Natural killer cell treated with Interleukin-12 subunit alpha and Interleukin-12 subunit beta and Interleukin-15 and Interleukin-18, amount 100 ng/mL, for 72 hours (primary cell): Measurements from ENCODE around the gene NME3. TPM values are rescaled to one million over a fixed set of nuclear protein-coding genes. Genes with fewer than 3 reads are reported as not detected.

Experiments
- ATAC-seq, 2 donors: fragments of 150-1000 bp; cut with Tn5 transposase in 1 of 2; sonication (Bioruptor Pico), chemical (Tn5 transposase) in 1 of 2; 2 replicates each; pipeline ENCODE4 v1.10.0; 2021
- DNase-seq: peaks from one replicate; pipeline ENCODE4 v3.0.0; 2022; ENCODE audit warnings: low spot score
- H3K27ac Mint-ChIP-seq, 2 donors: 1 replicate in 1 of 2; 2 replicates in 1 of 2; pipeline ENCODE4 v1.8.0; 2022; ENCODE audit warnings: mixed read lengths in 2 of 2, mild to moderate bottlenecking in 1 of 2, moderate library complexity in 1 of 2
- H3K27me3 Mint-ChIP-seq, 2 donors: 1 replicate in 1 of 2; 2 replicates in 1 of 2; pipeline ENCODE4 v1.8.0; 2022; ENCODE audit warnings: mixed read lengths in 2 of 2
- H3K36me3 Mint-ChIP-seq: one replicate; pipeline ENCODE4 v1.8.0; 2022; ENCODE audit warnings: mixed read lengths
- H3K4me1 Mint-ChIP-seq, 2 donors: 1 replicate in 1 of 2; 2 replicates in 1 of 2; pipeline ENCODE4 v1.8.0; 2022; ENCODE audit warnings: low read depth in 2 of 2, mixed read lengths in 2 of 2, mild to moderate bottlenecking in 1 of 2
- H3K4me3 Mint-ChIP-seq: one replicate; pipeline ENCODE4 v1.8.0; 2022; ENCODE audit warnings: mixed read lengths
- H3K9me3 Mint-ChIP-seq: 2 replicates; pipeline ENCODE4 v1.8.0; 2022; ENCODE audit warnings: mixed read lengths
- total RNA-seq, 2 donors: library from RNA; stranded (reverse); gene quantifications; one replicate each; pipeline ENCODE4 v1.2.3, GENCODE V29; 2022

The NME3 gene
- total RNA-seq, 2 donors from 2014 or later: 37.4 to 46.4 TPM

GRCh38 chr16:1790261-1790610 is 18.9 kb upstream of the NME3 start:
- no peaks in the 10 kb centered on the region for H3K27me3 Mint-ChIP-seq
- no peaks in the 10 kb centered on the region for H3K36me3 Mint-ChIP-seq
- DNase-seq: peak; percentile 44
- ATAC-seq: no peak
- no peak overlapping the region for H3K27ac Mint-ChIP-seq
- peaks cover 0 to 7% of the 10 kb centered on the region in 2 donors for H3K4me1 Mint-ChIP-seq
- no peak overlapping the region for H3K4me3 Mint-ChIP-seq
- H3K9me3 Mint-ChIP-seq: no peaks in the 10 kb centered on the region

GRCh38 chr16:1789643-1790045 is 18.3 kb upstream of the NME3 start:
- ATAC-seq (no peak), DNase-seq (peak; percentile 28)
- no peaks in the 10 kb centered on the region for H3K27me3 Mint-ChIP-seq
- H3K27ac Mint-ChIP-seq: no peak overlapping the region
- H3K9me3 Mint-ChIP-seq: no peaks in the 10 kb centered on the region
- no peak overlapping the region for H3K4me3 Mint-ChIP-seq
- peaks cover 0 to 10% of the 10 kb centered on the region in 2 donors for H3K4me1 Mint-ChIP-seq
- no peaks in the 10 kb centered on the region for H3K36me3 Mint-ChIP-seq

GRCh38 chr16:1788708-1789100 is 17.4 kb upstream of the NME3 start:
- no peaks in the 10 kb centered on the region for H3K27me3 Mint-ChIP-seq
- no peak overlapping the region for H3K27ac Mint-ChIP-seq
- no peak overlapping the region for H3K4me3 Mint-ChIP-seq
- no peak for ATAC-seq
- no peaks in the 10 kb centered on the region for H3K9me3 Mint-ChIP-seq
- DNase-seq: no peak
- H3K36me3 Mint-ChIP-seq: no peaks in the 10 kb centered on the region
- peaks cover 0 to 10% of the 10 kb centered on the region in 2 donors for H3K4me1 Mint-ChIP-seq

GRCh38 chr16:1788095-1788707 is 16.9 kb upstream of the NME3 start:
- DNase-seq (no peak), ATAC-seq (no peak)
- Mint-ChIP-seq H3K9me3 (no peaks in the 10 kb centered on the region), H3K36me3 (no peaks in the 10 kb centered on the region), H3K4me3 (no peak overlapping the region), H3K4me1 (peaks cover 2 to 10% of the 10 kb centered on the region in 2 donors), H3K27ac (no peak overlapping the region), H3K27me3 (no peaks in the 10 kb centered on the region)

GRCh38 chr16:1787322-1788094 is 16.2 kb upstream of the NME3 start:
- Mint-ChIP-seq H3K4me1 (peaks cover 4 to 10% of the 10 kb centered on the region in 2 donors), H3K4me3 (no peak overlapping the region), H3K27me3 (no peaks in the 10 kb centered on the region), H3K27ac (no peak overlapping the region), H3K9me3 (no peaks in the 10 kb centered on the region), H3K36me3 (no peaks in the 10 kb centered on the region)
- no peak for DNase-seq
- ATAC-seq: no peak

GRCh38 chr16:1787056-1787321 is 15.6 kb upstream of the NME3 start:
- Mint-ChIP-seq H3K27ac (no peak overlapping the region), H3K27me3 (no peaks in the 10 kb centered on the region), H3K4me1 (peaks cover 4 to 10% of the 10 kb centered on the region in 2 donors), H3K9me3 (no peaks in the 10 kb centered on the region), H3K36me3 (no peaks in the 10 kb centered on the region), H3K4me3 (no peak overlapping the region)
- DNase-seq: no peak
- no peak for ATAC-seq

- no peaks in the 10 kb centered on the region for H3K27me3 Mint-ChIP-seq
- no peaks in the 10 kb centered on the region for H3K9me3 Mint-ChIP-seq
- H3K36me3 Mint-ChIP-seq: no peaks in the 10 kb centered on the region
- DNase-seq (peak; percentile 55), ATAC-seq (no peak)
- H3K4me3 Mint-ChIP-seq: no peak overlapping the region
- H3K4me1 Mint-ChIP-seq: peaks cover 9 to 14% of the 10 kb centered on the region in 2 donors
- H3K27ac Mint-ChIP-seq: no peak overlapping the region
These were observed 15.1 kb upstream of the NME3 start for GRCh38 chr16:1786242-1787055.

- no peak overlapping the region for H3K4me3 Mint-ChIP-seq
- peaks cover 14 to 16% of the 10 kb centered on the region in 2 donors for H3K4me1 Mint-ChIP-seq
- DNase-seq: no peak
- no peaks in the 10 kb centered on the region for H3K9me3 Mint-ChIP-seq
- H3K27me3 Mint-ChIP-seq: no peaks in the 10 kb centered on the region
- ATAC-seq: no peak
- H3K36me3 Mint-ChIP-seq: no peaks in the 10 kb centered on the region
- H3K27ac Mint-ChIP-seq: no peak overlapping the region
These were observed 14.5 kb upstream of the NME3 start for GRCh38 chr16:1785846-1786170.

GRCh38 chr16:1784977-1785845 is 13.9 kb upstream of the NME3 start:
- Mint-ChIP-seq H3K27me3 (no peaks in the 10 kb centered on the region), H3K36me3 (no peaks in the 10 kb centered on the region), H3K4me1 (peaks cover 14 to 16% of the 10 kb centered on the region in 2 donors), H3K27ac (no peak overlapping the region), H3K9me3 (no peaks in the 10 kb centered on the region), H3K4me3 (peak overlapping the region; percentile 47)
- DNase-seq (no peak), ATAC-seq (no peak)

GRCh38 chr16:1782408-1783264 is 11.3 kb upstream of the NME3 start, which contains the start of the genes NUBP2 and SPSB3:
Gene NUBP2 (plus strand): TSS chr16:1782960. CDS start chr16:1783021, 61 bp downstream.
Gene SPSB3 (minus strand): TSS chr16:1782571. CDS start chr16:1781483, 1,088 bp downstream.
- Mint-ChIP-seq H3K27ac (peak within 1 kb of the TSS; percentile 62 to 69), H3K27me3 (no peaks in the 10 kb centered on the region), H3K9me3 (no peaks in the 10 kb centered on the region), H3K36me3 (no peaks in the 10 kb centered on the region), H3K4me1 (peaks cover 14 to 15% of the 10 kb centered on the region in 2 donors), H3K4me3 (peak within 1 kb of the TSS; percentile 94)
- ATAC-seq (peak; percentile 94 to 95), DNase-seq (peak; percentile 100)

GRCh38 chr16:1781758-1782407 is 10.5 kb upstream of the NME3 start:
- Mint-ChIP-seq H3K27me3 (no peaks in the 10 kb centered on the region), H3K36me3 (no peaks in the 10 kb centered on the region), H3K4me1 (peaks cover 14 to 15% of the 10 kb centered on the region in 2 donors), H3K9me3 (no peaks in the 10 kb centered on the region), H3K4me3 (peak overlapping the region; percentile 94), H3K27ac (peak overlapping the region; percentile 37 to 61)
- ATAC-seq (peak in 1 of 2 donors; percentile 18), DNase-seq (no peak)

GRCh38 chr16:1781254-1781653 is 9.9 kb upstream of the NME3 start:
- ATAC-seq (no peak), DNase-seq (no peak)
- peak overlapping the region; percentile 37 to 61 for H3K27ac Mint-ChIP-seq
- no peaks in the 10 kb centered on the region for H3K9me3 Mint-ChIP-seq
- peaks cover 14 to 15% of the 10 kb centered on the region in 2 donors for H3K4me1 Mint-ChIP-seq
- H3K27me3 Mint-ChIP-seq: no peaks in the 10 kb centered on the region
- no peaks in the 10 kb centered on the region for H3K36me3 Mint-ChIP-seq
- H3K4me3 Mint-ChIP-seq: peak overlapping the region; percentile 81
